Measurements from ENCODE around the gene ZCCHC14. TPM values are rescaled to one million over a fixed set of nuclear protein-coding genes. Genes with fewer than 3 reads are reported as not detected.

Gene ZCCHC14
- total RNA-seq, result 7.0 TPM

GRCh38 chr16:87492721-87493607 lies at the start of gene ZCCHC14:
Gene ZCCHC14 (minus strand): TSS chr16:87493024. CDS start chr16:87492238, 786 bp downstream.
- DNase-seq (ENCODE audit: low read depth in 2 of 3, low spot score in 2 of 3), result peak; percentile 87 to 99 (median 99)

GRCh38 chr16:87541872-87542234 lies 49.0 kb upstream of the ZCCHC14 start:
- no peak for DNase-seq (ENCODE audit: low read depth in 2 of 3, low spot score in 2 of 3)

GRCh38 chr16:87541147-87541871 lies 48.5 kb upstream of the ZCCHC14 start:
- no peak for DNase-seq (ENCODE audit: low read depth in 2 of 3, low spot score in 2 of 3)

GRCh38 chr16:87540897-87541146 lies 48.0 kb upstream of the ZCCHC14 start:
- no peak for DNase-seq (ENCODE audit: low read depth in 2 of 3, low spot score in 2 of 3)

DNA sequence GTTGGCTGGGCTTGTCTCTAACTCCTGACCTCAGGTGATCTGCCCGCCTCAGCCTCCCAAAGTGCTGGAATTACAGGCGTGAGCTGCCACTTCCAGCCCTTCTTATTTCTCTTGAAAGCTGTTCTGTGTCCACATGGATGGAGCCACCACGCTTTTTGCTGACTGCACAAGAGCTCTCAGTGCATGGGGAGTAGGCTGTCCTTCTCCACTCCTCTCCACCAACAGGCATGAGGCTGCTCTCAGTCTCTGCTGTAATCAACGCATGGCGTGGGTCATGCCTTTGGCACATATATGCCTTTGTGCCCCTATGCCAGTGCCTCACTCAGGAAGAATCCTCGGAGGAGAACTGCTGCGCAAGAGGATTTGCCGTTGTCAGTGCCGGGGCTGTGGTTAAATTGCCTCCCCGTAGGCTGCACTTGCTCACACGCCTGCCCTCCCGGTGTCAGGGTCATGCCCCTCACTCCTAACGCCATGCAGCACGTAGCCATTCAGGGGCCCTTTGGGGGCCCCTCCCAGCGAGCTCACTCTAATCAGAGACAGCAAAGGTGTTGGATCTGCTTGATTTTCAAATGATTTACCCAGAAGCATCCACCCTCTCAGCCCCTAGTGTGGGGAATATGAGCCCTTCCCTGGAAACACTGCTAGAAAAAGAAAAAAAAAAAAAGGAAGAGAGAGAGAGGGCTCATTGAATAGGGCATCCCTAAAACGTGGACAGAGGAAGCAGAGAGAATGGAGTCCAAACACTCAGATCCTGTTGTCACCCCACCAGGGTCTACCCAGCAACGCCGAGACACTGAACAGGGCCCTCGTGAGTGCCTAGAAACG lies 47.5 kb upstream of the ZCCHC14 start:
- DNase-seq (ENCODE audit: low read depth in 2 of 3, low spot score in 2 of 3), result no peak

DNA sequence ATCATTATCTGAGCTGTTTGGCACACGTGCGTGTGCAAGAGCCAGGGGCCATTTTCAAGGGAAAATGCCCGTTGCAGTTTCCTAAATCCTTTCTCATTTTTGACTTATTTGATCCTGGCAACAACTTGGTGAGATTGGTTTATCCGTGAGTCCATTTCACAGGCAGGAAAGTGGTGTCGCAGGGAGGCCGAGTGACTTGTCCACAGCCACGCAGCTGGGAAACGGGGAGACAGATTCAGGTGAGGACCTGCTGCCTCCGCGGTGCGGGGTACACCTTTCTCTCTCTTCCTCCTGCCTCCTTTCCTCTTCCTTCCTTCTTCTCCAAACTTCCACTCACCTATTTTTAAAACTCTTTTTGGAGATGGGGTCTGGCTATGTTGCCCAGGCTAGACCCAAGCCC lies 46.3 kb upstream of the ZCCHC14 start:
- no peak for DNase-seq (ENCODE audit: low read depth in 2 of 3, low spot score in 2 of 3)

DNA sequence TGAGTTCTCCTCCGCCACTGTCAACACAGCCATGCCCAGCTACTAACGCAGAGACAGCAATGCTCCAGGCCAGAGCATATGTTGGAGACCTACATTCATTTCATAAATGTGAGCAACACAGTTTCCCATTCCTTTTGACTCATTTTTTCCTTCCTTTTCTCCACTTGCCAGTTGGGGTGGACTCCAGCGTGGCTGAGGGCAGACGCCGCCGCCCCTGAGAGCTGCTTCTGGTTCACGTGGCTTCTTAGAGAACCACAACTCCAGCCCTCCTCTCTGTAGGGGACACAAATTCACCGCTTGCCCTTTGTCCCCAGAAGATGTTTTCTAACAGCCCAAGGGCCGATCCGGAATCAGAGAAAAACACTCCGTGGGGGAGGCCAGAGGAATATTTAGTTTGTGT lies 45.8 kb upstream of the ZCCHC14 start:
- DNase-seq (ENCODE audit: low read depth in 2 of 3, low spot score in 2 of 3), result no peak

DNA sequence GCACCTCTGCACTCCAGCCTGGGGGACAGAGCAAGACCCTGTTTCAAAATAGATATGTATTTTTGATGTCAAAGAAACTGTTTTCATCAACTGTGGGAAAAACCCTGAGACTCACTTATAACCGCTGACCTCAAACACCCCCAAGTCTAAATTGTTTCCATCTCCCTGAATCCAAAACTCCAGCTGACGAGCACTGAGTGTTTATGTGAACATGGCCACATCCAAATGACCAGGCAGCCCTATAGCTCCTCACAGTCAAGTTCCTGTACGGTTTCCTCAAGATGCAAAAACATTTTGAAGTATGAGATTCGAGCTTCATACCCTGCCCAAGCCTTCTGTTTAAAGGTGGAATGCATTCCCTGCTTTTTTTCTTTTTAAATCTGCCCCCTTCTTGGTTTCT lies 45.3 kb upstream of the ZCCHC14 start:
- DNase-seq (ENCODE audit: low read depth in 2 of 3, low spot score in 2 of 3), result no peak

DNA sequence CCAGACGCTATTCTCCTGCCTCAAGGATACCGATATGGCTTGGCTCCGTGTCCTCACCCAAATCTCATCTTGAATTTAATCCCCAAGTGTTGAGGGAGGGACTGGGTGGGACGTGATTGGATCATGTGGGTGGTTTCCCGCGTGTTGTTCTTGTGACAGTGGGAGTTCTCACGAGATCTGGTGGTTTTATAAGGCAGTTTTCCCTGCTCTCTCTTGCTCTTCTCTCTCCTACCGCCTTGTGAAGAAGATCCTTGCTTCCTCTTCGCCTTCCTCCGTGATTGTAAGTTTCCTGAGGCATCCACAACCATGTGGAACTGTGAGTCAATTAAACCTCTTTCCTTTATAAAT lies 43.9 kb upstream of the ZCCHC14 start:
- DNase-seq (ENCODE audit: low read depth in 2 of 3, low spot score in 2 of 3), result no peak

DNA sequence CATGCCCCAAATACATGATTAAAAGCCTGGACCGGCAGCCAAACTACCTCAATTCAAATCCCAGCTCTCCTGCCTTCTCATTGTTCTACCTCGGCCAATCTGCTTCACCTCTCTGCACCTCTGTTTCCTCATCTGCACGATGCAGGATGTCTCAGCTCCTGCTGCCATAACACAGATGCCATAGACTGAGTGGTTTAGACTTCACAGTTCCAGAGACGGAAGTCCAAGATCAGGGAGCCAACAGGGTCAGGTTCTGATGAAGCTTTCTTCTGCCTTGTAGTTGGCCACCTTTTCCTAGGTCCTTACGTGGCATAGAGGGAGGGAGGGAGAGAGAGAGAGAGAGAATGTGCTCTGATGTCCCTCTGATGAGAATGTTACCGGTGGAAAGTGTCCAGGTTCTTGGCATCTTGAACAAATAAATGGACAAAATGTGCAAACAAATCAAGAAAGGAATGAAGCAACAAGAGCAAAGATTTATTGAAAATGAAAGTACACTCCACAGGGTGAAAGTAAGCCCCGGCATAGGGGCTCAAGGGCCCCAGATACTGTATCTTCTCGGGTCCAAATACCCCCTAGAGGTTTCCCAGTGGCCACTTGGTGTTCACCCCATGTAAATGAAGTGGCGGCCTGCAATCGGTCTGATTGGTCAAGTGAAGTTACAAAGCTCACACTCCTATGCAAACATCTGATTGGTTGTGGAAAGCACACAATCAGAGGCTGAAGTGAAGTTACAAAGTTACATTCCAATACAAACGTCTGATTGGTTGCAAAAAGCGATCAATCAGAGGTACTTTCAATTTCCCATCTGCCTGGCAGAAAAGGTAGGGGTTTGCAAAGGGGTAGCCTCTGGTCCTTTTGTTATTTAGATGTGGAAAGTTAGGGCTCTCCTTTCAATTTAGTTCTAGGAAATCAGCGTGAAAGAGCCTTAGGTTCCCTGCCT lies 43.3 kb upstream of the ZCCHC14 start:
- DNase-seq (ENCODE audit: low read depth in 2 of 3, low spot score in 2 of 3), result no peak

GRCh38 chr16:87535457-87535854 lies 42.6 kb upstream of the ZCCHC14 start:
- no peak for DNase-seq (ENCODE audit: low read depth in 2 of 3, low spot score in 2 of 3)

GRCh38 chr16:87534751-87535150 lies 41.9 kb upstream of the ZCCHC14 start:
- no peak for DNase-seq (ENCODE audit: low read depth in 2 of 3, low spot score in 2 of 3)

- no peak for DNase-seq (ENCODE audit: low read depth in 2 of 3, low spot score in 2 of 3)
Observed at GRCh38 chr16:87534030-87534653, 41.3 kb upstream of the ZCCHC14 start.

DNA sequence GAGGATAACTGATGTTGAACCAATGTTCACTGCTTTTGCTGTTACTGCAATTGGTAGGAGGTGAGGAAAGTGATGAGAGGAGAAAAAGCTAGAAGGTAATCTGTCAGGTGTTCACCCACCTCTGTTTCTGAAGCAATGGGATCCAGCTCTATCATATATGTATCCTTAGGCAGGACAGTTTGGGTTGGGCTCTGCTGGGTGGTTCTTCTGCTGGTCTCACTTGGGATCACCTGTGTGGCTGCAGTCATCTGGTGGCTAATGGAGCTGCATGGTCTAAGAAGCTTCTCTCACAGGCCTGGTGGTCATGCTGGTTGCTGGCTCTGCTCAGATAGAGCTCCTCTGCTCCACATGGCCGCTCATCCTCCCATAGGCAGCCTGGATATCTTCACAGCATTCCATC lies 40.2 kb upstream of the ZCCHC14 start:
- no peak for DNase-seq (ENCODE audit: low read depth in 2 of 3, low spot score in 2 of 3)

- DNase-seq (ENCODE audit: low read depth in 2 of 3, low spot score in 2 of 3), result no peak
Observed at GRCh38 chr16:87531418-87531817, 38.6 kb upstream of the ZCCHC14 start.

DNA sequence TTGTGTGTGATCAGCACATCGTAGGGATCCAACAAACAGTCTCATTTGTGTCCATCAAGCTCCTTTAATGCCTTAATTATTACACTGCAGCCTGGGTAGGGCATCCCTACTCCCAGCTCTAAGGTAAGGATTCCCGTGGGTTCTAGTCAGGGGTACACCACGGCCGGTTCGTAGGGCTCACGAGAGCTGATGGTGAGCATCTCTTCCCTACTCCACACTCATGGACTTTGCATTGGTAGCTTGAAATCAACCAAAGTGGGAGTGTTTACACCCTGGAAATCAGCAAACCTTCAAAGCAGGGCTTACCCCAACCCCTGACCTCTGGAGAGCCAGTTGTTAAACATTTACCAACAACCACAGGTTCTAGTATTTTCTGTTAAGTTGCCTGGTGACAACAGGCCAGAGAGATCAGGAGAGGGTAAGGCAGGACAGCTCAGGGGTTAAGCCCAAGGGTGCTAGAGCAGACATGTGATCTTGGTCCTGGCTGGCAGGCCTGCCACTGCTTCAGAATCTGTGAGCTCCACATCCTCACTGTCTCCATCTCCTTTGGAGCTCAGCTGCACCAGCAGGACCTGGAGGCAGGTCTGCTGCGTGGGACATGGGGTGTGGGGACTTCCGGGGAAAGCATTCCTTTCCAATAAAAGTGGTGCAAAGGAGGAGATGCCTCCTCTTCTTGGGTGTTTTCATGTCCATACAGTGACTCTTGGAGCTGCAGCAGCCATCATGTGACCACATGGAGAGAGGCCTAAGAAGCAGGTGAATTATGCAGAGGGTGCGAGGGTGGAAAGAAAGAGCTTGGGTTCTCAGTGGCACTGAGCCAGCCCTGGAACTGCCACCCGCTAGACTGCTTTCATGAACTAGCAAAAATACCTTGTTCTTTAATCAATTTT lies 36.1 kb upstream of the ZCCHC14 start:
- DNase-seq (ENCODE audit: low read depth in 2 of 3, low spot score in 2 of 3), result no peak

GRCh38 chr16:87527055-87527724 lies 34.4 kb upstream of the ZCCHC14 start:
- DNase-seq (ENCODE audit: low read depth in 2 of 3, low spot score in 2 of 3), result no peak

DNA sequence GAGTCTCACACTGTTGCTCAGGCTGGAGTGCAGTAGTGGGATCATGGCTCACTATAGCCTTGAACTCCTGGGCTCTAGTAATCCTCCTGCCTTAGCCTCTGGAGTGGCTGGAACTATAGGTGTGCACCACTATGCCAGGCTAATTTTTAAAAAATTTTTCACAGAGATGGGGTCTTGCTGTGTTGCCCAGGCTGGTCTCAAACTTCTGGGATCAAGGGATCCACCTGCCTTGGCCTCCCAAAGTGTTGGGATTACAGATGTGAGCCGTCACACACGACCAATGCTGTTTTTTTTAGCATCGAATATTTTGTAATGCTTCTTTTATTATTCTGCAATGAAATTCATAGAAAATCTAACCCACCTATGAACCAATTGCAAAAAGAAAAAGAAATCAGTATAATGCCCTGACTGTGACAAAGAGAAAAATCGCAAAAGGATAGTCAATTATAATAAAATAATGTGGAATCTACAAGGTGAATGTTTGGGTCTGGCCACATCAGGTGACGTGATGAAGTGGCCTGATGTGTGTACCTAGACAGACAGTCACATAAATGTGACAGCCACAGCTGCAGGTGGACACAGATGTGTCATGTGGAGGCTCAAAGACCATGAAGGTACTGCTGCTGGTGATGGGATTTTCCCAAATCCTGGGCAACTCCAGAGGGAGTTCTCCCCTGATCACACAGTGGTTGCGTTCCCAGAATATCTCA lies 33.6 kb upstream of the ZCCHC14 start:
- DNase-seq (ENCODE audit: low read depth in 2 of 3, low spot score in 2 of 3), result no peak
